ENCODE measurements around the gene CCDC7. TPM values are rescaled to one million over a fixed set of nuclear protein-coding genes. Genes with fewer than 3 reads are reported as not detected.

The CCDC7 gene
- total RNA-seq, 1 donor from 2014 or later: 9.5 TPM

DNA sequence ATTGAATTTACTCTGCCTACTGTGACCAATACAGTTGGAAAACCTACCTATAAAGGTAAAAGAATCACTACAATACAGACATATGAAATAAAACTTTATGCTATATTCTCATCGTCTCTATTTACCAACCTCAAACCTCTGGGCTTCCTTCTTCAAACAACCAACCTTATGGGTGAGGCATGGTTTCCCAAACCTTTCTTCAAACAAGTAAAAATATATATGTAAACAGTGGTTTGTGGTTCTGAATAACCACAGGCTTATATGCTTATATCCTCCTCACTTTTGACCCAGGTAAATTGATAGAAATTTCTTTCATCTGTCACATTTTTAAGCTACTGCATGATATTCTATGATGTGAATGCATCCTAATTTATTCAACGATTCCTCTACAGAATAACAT, 408.5 kb downstream of the CCDC7 start:
- Mint-ChIP-seq H3K27ac (no peak overlapping the region), H3K9me3 (ENCODE audit: low read depth) (no peaks in the 10 kb centered on the region), H3K27me3 (no peaks in the 10 kb centered on the region), H3K4me1 (ENCODE audit: low read depth) (peaks cover 1% of the 10 kb centered on the region), H3K36me3 (ENCODE audit: insufficient read depth) (no peaks in the 10 kb centered on the region), H3K4me3 (ENCODE audit: low read depth) (no peak overlapping the region)
- TF ChIP-seq CTCF (IDR thresholded peaks at IDR 0.05; ENCODE audit: unreplicated experiment): no peak
- DNase-seq (ENCODE audit: low spot score, unreplicated experiment): no peak

- no peaks in the 10 kb centered on the region for H3K36me3 Mint-ChIP-seq (ENCODE audit: insufficient read depth)
- no peak for TF ChIP-seq CTCF (IDR thresholded peaks at IDR 0.05; ENCODE audit: unreplicated experiment)
- H3K4me1 Mint-ChIP-seq (ENCODE audit: low read depth): peaks cover 2% of the 10 kb centered on the region
- DNase-seq (ENCODE audit: low spot score, unreplicated experiment): no peak
- H3K4me3 Mint-ChIP-seq (ENCODE audit: low read depth): no peak overlapping the region
- peaks cover 3% of the 10 kb centered on the region for H3K9me3 Mint-ChIP-seq (ENCODE audit: low read depth)
- H3K27ac Mint-ChIP-seq: no peak overlapping the region
- peaks cover 4% of the 10 kb centered on the region for H3K27me3 Mint-ChIP-seq
These were observed 419.2 kb downstream of the CCDC7 start for GRCh38 chr10:32865170-32865569.

GRCh38 chr10:32877915-32878314, 432.0 kb downstream of the CCDC7 start:
- no peak for TF ChIP-seq CTCF (IDR thresholded peaks at IDR 0.05; ENCODE audit: unreplicated experiment)
- H3K9me3 Mint-ChIP-seq (ENCODE audit: low read depth): peaks cover 2% of the 10 kb centered on the region
- no peak overlapping the region for H3K4me3 Mint-ChIP-seq (ENCODE audit: low read depth)
- no peak overlapping the region for H3K27ac Mint-ChIP-seq
- DNase-seq (ENCODE audit: low spot score, unreplicated experiment): no peak
- no peaks in the 10 kb centered on the region for H3K36me3 Mint-ChIP-seq (ENCODE audit: insufficient read depth)
- no peaks in the 10 kb centered on the region for H3K27me3 Mint-ChIP-seq
- peaks cover 6% of the 10 kb centered on the region for H3K4me1 Mint-ChIP-seq (ENCODE audit: low read depth)

- no peak for TF ChIP-seq CTCF (IDR thresholded peaks at IDR 0.05; ENCODE audit: unreplicated experiment)
- H3K27me3 Mint-ChIP-seq: no peaks in the 10 kb centered on the region
- no peak for DNase-seq (ENCODE audit: low spot score, unreplicated experiment)
- peaks cover 2% of the 10 kb centered on the region for H3K9me3 Mint-ChIP-seq (ENCODE audit: low read depth)
- no peaks in the 10 kb centered on the region for H3K36me3 Mint-ChIP-seq (ENCODE audit: insufficient read depth)
- no peak overlapping the region for H3K4me3 Mint-ChIP-seq (ENCODE audit: low read depth)
- no peak overlapping the region for H3K27ac Mint-ChIP-seq
- peaks cover 6% of the 10 kb centered on the region for H3K4me1 Mint-ChIP-seq (ENCODE audit: low read depth)
These were observed 432.7 kb downstream of the CCDC7 start for GRCh38 chr10:32878646-32879045.

DNA sequence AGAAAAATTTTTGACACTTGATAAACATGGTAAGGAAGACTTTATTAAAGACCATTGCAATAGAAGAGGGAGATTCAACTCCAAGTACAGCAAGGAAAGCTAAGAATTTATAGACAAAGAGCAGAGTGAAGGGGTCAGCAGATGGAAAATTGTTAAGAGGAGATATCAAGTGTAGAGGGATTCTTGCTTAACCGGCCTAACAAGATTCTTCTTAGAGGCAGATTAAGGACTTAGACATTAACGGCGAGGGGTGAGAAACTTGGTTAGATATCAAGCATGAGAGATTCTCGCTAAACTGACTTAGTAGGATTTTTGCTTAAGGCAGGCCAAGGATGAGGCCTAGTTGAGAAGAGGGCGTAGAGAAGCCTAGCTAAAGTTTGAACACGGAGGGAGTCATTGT, 436.1 kb downstream of the CCDC7 start:
- DNase-seq (ENCODE audit: low spot score, unreplicated experiment): no peak
- H3K9me3 Mint-ChIP-seq (ENCODE audit: low read depth): no peaks in the 10 kb centered on the region
- no peak overlapping the region for H3K4me3 Mint-ChIP-seq (ENCODE audit: low read depth)
- H3K27me3 Mint-ChIP-seq: no peaks in the 10 kb centered on the region
- peaks cover 6% of the 10 kb centered on the region for H3K4me1 Mint-ChIP-seq (ENCODE audit: low read depth)
- H3K27ac Mint-ChIP-seq: no peak overlapping the region
- no peak for TF ChIP-seq CTCF (IDR thresholded peaks at IDR 0.05; ENCODE audit: unreplicated experiment)
- H3K36me3 Mint-ChIP-seq (ENCODE audit: insufficient read depth): no peaks in the 10 kb centered on the region
